OCI-LY7 (cell line): Measurements from ENCODE around the gene NFKBIA. TPM values are rescaled to one million over a fixed set of nuclear protein-coding genes. Genes with fewer than 3 reads are reported as not detected.

Experiments
- BruUV-seq: library from RNA; stranded (reverse); fragments of 400-500 nt; replicated peaks from 2 replicates; lab custom pipeline; 2021; lab: Mats Ljungman, UMichigan
- CTCF ChIA-PET: fragments of 300-600 bp; sonication (Branson Sonifier 250); formaldehyde crosslinking; loops from one replicate; lab custom pipeline; 2022; ENCODE audit warnings: antibody characterized with exemption; ENCODE audit not compliant: unreplicated experiment; lab: Charles Lee
- POLR2A ChIA-PET: fragments of 300-600 bp; sonication (Branson Sonifier 250); formaldehyde crosslinking; loops from one replicate; lab custom pipeline; 2022; ENCODE audit warnings: antibody characterized with exemption; lab: Charles Lee
- DNase-seq: peaks from one replicate; pipeline ENCODE4 v3.0.0-alpha.2; 2015; ENCODE audit warnings: low spot score
- H2AFZ ChIP-seq: fragments of 200-600 bp; sonication (generic), shearing (Covaris generic); 2 replicates; pipeline ENCODE4 v1.6.1; 2014; ENCODE audit warnings: mild to moderate bottlenecking, antibody characterized with exemption, low read length, moderate library complexity
- H3K27ac ChIP-seq: fragments of 200-600 bp; sonication (generic); 2 replicates; pipeline ENCODE4 v1.5.1; 2014; ENCODE audit warnings: mixed run types, low read depth, mild to moderate bottlenecking, moderate library complexity, low read length, inconsistent platforms; ENCODE audit not compliant: poor library complexity, severe bottlenecking
- H3K36me3 ChIP-seq: fragments of 200-600 bp; sonication (generic); 2 replicates; pipeline ENCODE4 v1.6.1; 2014; ENCODE audit warnings: mild to moderate bottlenecking, antibody characterized with exemption, low read length, moderate library complexity, mixed read lengths; ENCODE audit not compliant: insufficient read depth
- H3K4me1 ChIP-seq: fragments of 200-600 bp; sonication (generic); 2 replicates; pipeline ENCODE4 v1.5.1; 2014; ENCODE audit warnings: mild to moderate bottlenecking, low read length; ENCODE audit not compliant: insufficient read depth, poor library complexity, severe bottlenecking
- H3K4me2 ChIP-seq: fragments of 200-600 bp; sonication (generic); 2 replicates; pipeline ENCODE4 v1.6.1; 2014; ENCODE audit warnings: mild to moderate bottlenecking, low read length
- H3K4me3 ChIP-seq: fragments of 200-600 bp; sonication (generic); 2 replicates; pipeline ENCODE4 v1.5.1; 2014; ENCODE audit warnings: mild to moderate bottlenecking, low read depth, low read length; ENCODE audit not compliant: poor library complexity, severe bottlenecking
- H3K79me2 ChIP-seq: fragments of 200-600 bp; sonication (generic); 2 replicates; pipeline ENCODE4 v1.6.1; 2016; ENCODE audit warnings: low read depth, mild to moderate bottlenecking, low read length, moderate library complexity, mixed read lengths; ENCODE audit not compliant: insufficient read depth
- H3K9me2 ChIP-seq: fragments of 200-600 bp; sonication (generic); 2 replicates; pipeline ENCODE4 v1.6.1; 2016; ENCODE audit warnings: mild to moderate bottlenecking, low read length, mixed read lengths; ENCODE audit not compliant: insufficient read depth
- H3K9me3 ChIP-seq: fragments of 200-600 bp; sonication (generic); 2 replicates; pipeline ENCODE4 v1.6.1; 2014; ENCODE audit warnings: mild to moderate bottlenecking, mixed run types, low read length, mixed read lengths
- H4K20me1 ChIP-seq: fragments of 200-600 bp; sonication (generic); 2 replicates; pipeline ENCODE4 v1.6.1; 2014; ENCODE audit warnings: mild to moderate bottlenecking, antibody characterized with exemption, low read length, moderate library complexity, mixed read lengths; ENCODE audit not compliant: insufficient read depth
- CTCF ChIP-seq: fragments of 200-600 bp; sonication (generic); conservative IDR thresholded peaks from 2 replicates; pipeline ENCODE4 v1.5.1; 2014; ENCODE audit warnings: mild to moderate bottlenecking, antibody characterized with exemption, low read length, moderate library complexity, mixed read lengths
- EZH2phosphoT487 ChIP-seq: fragments of 200-600 bp; sonication (generic); IDR thresholded peaks from 2 replicates; pipeline ENCODE4 v1.6.1; 2018; ENCODE audit warnings: low read depth, borderline replicate concordance, mild to moderate bottlenecking, mixed run types, antibody characterized with exemption, low read length, moderate library complexity, mixed read lengths
- intact Hi-C: fragments of 100-400 bp; cut with micrococcal nuclease; formaldehyde crosslinking; loops from one replicate; pipeline ENCODE4 v1.10.0; 2022; ENCODE audit not compliant: unreplicated experiment
- total RNA-seq, 2 experiments: library from RNA; depleted of rRNA in 1 of 2; stranded (reverse); fragments of >200 nt in 1 of 2; shearing (Covaris generic) in 1 of 2; gene quantifications; 2 replicates each; pipeline ENCODE4 v1.2.3, GENCODE V29; 2014 to 2022

Gene NFKBIA
- total RNA-seq, 2 experiments from 2014 or later, result 43.6 to 100 TPM

- Histone ChIP-seq H4K20me1 (no peaks in the 10 kb centered on the region), H3K4me1 (no peaks in the 10 kb centered on the region), H3K9me3 (no peaks in the 10 kb centered on the region), H3K36me3 (no peaks in the 10 kb centered on the region), H3K9me2 (no peaks in the 10 kb centered on the region), H2AFZ (peak overlapping the region; percentile 42), H3K79me2 (no peaks in the 10 kb centered on the region), H3K4me3 (no peak overlapping the region), H3K27ac (no peak overlapping the region), H3K4me2 (no peak overlapping the region)
- no peak for DNase-seq
- intact Hi-C loops, result no loop called here
- CTCF ChIA-PET, result no interaction called here
- POLR2A ChIA-PET, result interaction anchor here (0.7 kb wide), 2 partner anchors 21 to 99 kb away, joined by 3 read pairs; no protein-coding TSS in a partner anchor
- BruUV-seq, result no TSS peak
- TF ChIP-seq EZH2phosphoT487 (no peak), CTCF (no peak)
Observed at GRCh38 chr14:35429951-35430350, 25.4 kb upstream of the NFKBIA start.

- H2AFZ ChIP-seq, result no peak overlapping the region
- H3K4me2 ChIP-seq, result no peak overlapping the region
- no TSS peak for BruUV-seq
- no peak for DNase-seq
- intact Hi-C loops, result no loop called here
- TF ChIP-seq CTCF (no peak), EZH2phosphoT487 (no peak)
- no peak overlapping the region for H3K27ac ChIP-seq
- H3K4me3 ChIP-seq, result no peak overlapping the region
- no peaks in the 10 kb centered on the region for H3K36me3 ChIP-seq
- no peaks in the 10 kb centered on the region for H3K9me3 ChIP-seq
- H3K9me2 ChIP-seq, result no peaks in the 10 kb centered on the region
- POLR2A ChIA-PET, result interaction anchor here (0.6 to 0.7 kb wide), 3 partner anchors 15 to 638 kb away, joined by 3 to 4 read pairs (median 3); no protein-coding TSS in a partner anchor
- H3K79me2 ChIP-seq, result no peaks in the 10 kb centered on the region
- H4K20me1 ChIP-seq, result no peaks in the 10 kb centered on the region
- H3K4me1 ChIP-seq, result no peaks in the 10 kb centered on the region
- CTCF ChIA-PET, result no interaction called here
Observed at GRCh38 chr14:35425850-35426249, 21.3 kb upstream of the NFKBIA start.

- no peak overlapping the region for H3K4me3 ChIP-seq
- H3K9me3 ChIP-seq, result no peaks in the 10 kb centered on the region
- no peaks in the 10 kb centered on the region for H3K36me3 ChIP-seq
- no peak for DNase-seq
- H3K27ac ChIP-seq, result no peak overlapping the region
- H3K4me2 ChIP-seq, result no peak overlapping the region
- H2AFZ ChIP-seq, result no peak overlapping the region
- H3K79me2 ChIP-seq, result no peaks in the 10 kb centered on the region
- no peaks in the 10 kb centered on the region for H4K20me1 ChIP-seq
- TF ChIP-seq EZH2phosphoT487, result no peak
- no peak for TF ChIP-seq CTCF
- intact Hi-C loops, result loop anchor here (2.0 kb wide), 1 partner anchor 263 kb away; no protein-coding TSS in a partner anchor
- CTCF ChIA-PET, result no interaction called here
- H3K9me2 ChIP-seq, result no peaks in the 10 kb centered on the region
- no TSS peak for BruUV-seq
- H3K4me1 ChIP-seq, result no peaks in the 10 kb centered on the region
- POLR2A ChIA-PET, result interaction anchor here (0.6 kb wide), 1 partner anchor 79 kb away, joined by 3 read pairs; no protein-coding TSS in a partner anchor
Observed at GRCh38 chr14:35423621-35424020, 19.1 kb upstream of the NFKBIA start.
